BE2C (cell line): Measurements from ENCODE around the gene RRM2.
"Not testable (repeated sequence)": the region's sequence is repeated elsewhere in the genome, so short reads cannot be mapped to it uniquely, and the experiment has no call there.

Source experiments
- DNase-seq: peaks from one replicate; pipeline ENCODE4 v3.0.0-alpha.2; 2020
- H3K27me3 ChIP-seq: fragments of 250-450 bp; sonication (Bioruptor Pico); 2 replicates; pipeline ENCODE4 v1.5.1; 2020; ENCODE audit warnings: mild to moderate bottlenecking
- H3K36me3 ChIP-seq: fragments of 250-450 bp; sonication (Bioruptor Pico); 2 replicates; pipeline ENCODE4 v1.5.1; 2020; ENCODE audit warnings: mild to moderate bottlenecking
- H3K4me1 ChIP-seq: fragments of 250-450 bp; sonication (Bioruptor Pico); 2 replicates; pipeline ENCODE4 v1.5.1; 2020
- H3K4me3 ChIP-seq: 2 replicates; pipeline ENCODE4 v1.5.1; 2011; ENCODE audit warnings: low read depth, low read length
- H3K9me3 ChIP-seq: fragments of 250-450 bp; sonication (Bioruptor Pico); 2 replicates; pipeline ENCODE4 v1.5.1; 2020
- CTCF ChIP-seq: IDR thresholded peaks from 2 replicates; pipeline ENCODE4 v1.5.1; 2012; ENCODE audit warnings: mild to moderate bottlenecking, low read depth, low read length

Gene RRM2

GRCh38 chr2:10096641-10097040, 25.9 kb upstream of the RRM2 start:
- Histone ChIP-seq H3K4me1 (peaks cover 7% of the 10 kb centered on the region; the same call in 1 of the 2 replicates), H3K27me3 (no peaks in the 10 kb centered on the region), H3K36me3 (no peaks in the 10 kb centered on the region), H3K4me3 (no peak overlapping the region), H3K9me3 (no peaks in the 10 kb centered on the region)
- TF ChIP-seq CTCF = no peak
- DNase-seq = no peak

- Histone ChIP-seq H3K27me3 (no peaks in the 10 kb centered on the region), H3K4me3 (no peak overlapping the region), H3K9me3 (no peaks in the 10 kb centered on the region), H3K4me1 (peaks cover 7% of the 10 kb centered on the region; the same call in 1 of the 2 replicates), H3K36me3 (no peaks in the 10 kb centered on the region)
- peak; percentile 91 for TF ChIP-seq CTCF
- peak; percentile 79 for DNase-seq
Observed at GRCh38 chr2:10097352-10098148, 25.0 kb upstream of the RRM2 start.

- no peaks in the 10 kb centered on the region for H3K9me3 ChIP-seq
- no peaks in the 10 kb centered on the region for H3K27me3 ChIP-seq
- no peaks in the 10 kb centered on the region for H3K36me3 ChIP-seq
- TF ChIP-seq CTCF = no peak
- DNase-seq = no peak
- H3K4me3 ChIP-seq = no peak overlapping the region
- H3K4me1 ChIP-seq = peaks cover 8% of the 10 kb centered on the region
Observed at GRCh38 chr2:10101491-10101890, 21.0 kb upstream of the RRM2 start.

- H3K36me3 ChIP-seq = no peaks in the 10 kb centered on the region
- H3K4me3 ChIP-seq = no peak overlapping the region
- H3K4me1 ChIP-seq = peaks cover 8% of the 10 kb centered on the region
- H3K9me3 ChIP-seq = no peaks in the 10 kb centered on the region
- DNase-seq = peak; percentile 83
- H3K27me3 ChIP-seq = no peaks in the 10 kb centered on the region
- TF ChIP-seq CTCF = no peak
Observed at GRCh38 chr2:10103179-10103578, 19.4 kb upstream of the RRM2 start.

GRCh38 chr2:10104906-10105305, 17.6 kb upstream of the RRM2 start:
- not testable (repeated sequence) for H3K4me3 ChIP-seq, DNase-seq, H3K36me3 ChIP-seq, H3K4me1 ChIP-seq, H3K9me3 ChIP-seq, H3K27me3 ChIP-seq

GRCh38 chr2:10109311-10109710, 13.2 kb upstream of the RRM2 start:
- no peaks in the 10 kb centered on the region for H3K27me3 ChIP-seq
- no peak for TF ChIP-seq CTCF
- no peaks in the 10 kb centered on the region for H3K36me3 ChIP-seq
- no peak for DNase-seq
- no peaks in the 10 kb centered on the region for H3K9me3 ChIP-seq
- no peak overlapping the region for H3K4me3 ChIP-seq
- H3K4me1 ChIP-seq = no peaks in the 10 kb centered on the region
